Endothelial cell of umbilical vein (primary cell): ENCODE results near the gene SERPINF2. TPM values are rescaled to one million over a fixed set of nuclear protein-coding genes. Genes with fewer than 3 reads are reported as not detected.

Source experiments
- BruUV-seq: library from RNA; stranded (reverse); fragments of 400-500 nt; replicated peaks from 2 replicates; lab custom pipeline; 2021; lab: Mats Ljungman, UMichigan
- CTCF ChIA-PET: fragments of 300-600, 350-600 bp; sonication (Branson Sonifier 250); formaldehyde crosslinking; loops from one replicate; lab custom pipeline; 2021; ENCODE audit warnings: antibody characterized with exemption, inconsistent platforms; lab: Charles Lee
- POLR2A ChIA-PET: fragments of 300-600, 350-600 bp; sonication (Branson Sonifier 250); formaldehyde crosslinking; loops from one replicate; lab custom pipeline; 2021; ENCODE audit warnings: antibody characterized with exemption, inconsistent platforms; lab: Charles Lee
- DNase-seq: peaks from one replicate; pipeline ENCODE4 v3.0.0-alpha.2; 2011; ENCODE audit warnings: low read depth, low spot score
- FAIRE-seq: peaks from 2 replicates; lab custom pipeline; 2011; peaks lifted over from hg19 to GRCh38; lab: Jason Lieb, UNC
- H2AFZ ChIP-seq: 2 replicates; pipeline ENCODE4 v1.6.0; 2012; ENCODE audit warnings: low read depth, low read length, control low read depth, inconsistent platforms
- H3K27ac ChIP-seq: 2 replicates; pipeline ENCODE4 v1.5.1; 2011; ENCODE audit warnings: low read depth, mild to moderate bottlenecking, control low read depth, low read length, moderate library complexity; ENCODE audit not compliant: insufficient read depth
- H3K27me3 ChIP-seq, 2 experiments: 2 replicates each; pipeline versions ENCODE4 v1.6.0 to v1.6.1; 2011; ENCODE audit warnings: low read length in 2 of 2, mixed read lengths in 1 of 2; ENCODE audit not compliant: control insufficient read depth in 2 of 2, insufficient read depth in 2 of 2
- H3K36me3 ChIP-seq, 2 experiments: 2 replicates in 1 of 2; 3 replicates in 1 of 2; pipeline ENCODE4 v1.5.1; 2011; ENCODE audit warnings: low read length in 2 of 2, mild to moderate bottlenecking in 1 of 2, moderate library complexity in 1 of 2; ENCODE audit not compliant: control insufficient read depth in 2 of 2, insufficient read depth in 2 of 2; ENCODE audit errors: extremely low read depth in 1 of 2
- H3K4me1 ChIP-seq: 3 replicates; pipeline ENCODE4 v1.5.1; 2011; ENCODE audit warnings: mild to moderate bottlenecking, low read length; ENCODE audit not compliant: control insufficient read depth, insufficient read depth; ENCODE audit errors: extremely low read depth
- H3K4me2 ChIP-seq: 2 replicates; pipeline ENCODE4 v1.6.1; 2011; ENCODE audit warnings: low read length, control low read depth, mixed read lengths; ENCODE audit not compliant: insufficient read depth
- H3K4me3 ChIP-seq, 3 experiments: fragments of 200-600 bp in 1 of 3; sonication (generic), shearing (Covaris generic) in 1 of 3; replicated peaks in 1 of 3; 2 replicates each; pipeline ENCODE4 v1.5.1; 2011 to 2016; ENCODE audit warnings: control low read depth in 3 of 3, low read length in 3 of 3, mild to moderate bottlenecking in 2 of 3, inconsistent platforms in 1 of 3, low read depth in 1 of 3, moderate library complexity in 1 of 3; ENCODE audit not compliant: insufficient read depth in 1 of 3
- H3K79me2 ChIP-seq: 2 replicates; pipeline ENCODE4 v1.6.0; 2012; ENCODE audit warnings: low read length, inconsistent platforms; ENCODE audit not compliant: control insufficient read depth, insufficient read depth
- H3K9ac ChIP-seq: replicated peaks from 2 replicates; pipeline ENCODE3; 2011; ENCODE audit warnings: low read length, control low read depth; ENCODE audit not compliant: insufficient read depth; ENCODE audit errors: extremely low read depth
- H3K9me1 ChIP-seq: replicated peaks from 3 replicates; pipeline ENCODE4 v1.6.0; 2011; ENCODE audit warnings: mild to moderate bottlenecking, low read length; ENCODE audit not compliant: control insufficient read depth, insufficient read depth; ENCODE audit errors: extremely low read depth
- H3K9me3 ChIP-seq: replicated peaks from 2 replicates; pipeline ENCODE4 v1.5.1; 2012; ENCODE audit warnings: low read length, inconsistent platforms; ENCODE audit not compliant: control insufficient read depth, insufficient read depth
- H4K20me1 ChIP-seq: replicated peaks from 2 replicates; pipeline ENCODE3; 2011; ENCODE audit warnings: mild to moderate bottlenecking, low read length; ENCODE audit not compliant: control insufficient read depth, insufficient read depth; ENCODE audit errors: extremely low read depth
- EZH2 ChIP-seq: IDR thresholded peaks from 2 replicates; pipeline ENCODE4 v1.6.1; 2012; ENCODE audit warnings: borderline replicate concordance, low read depth, mild to moderate bottlenecking, moderate library complexity, low read length, inconsistent platforms; ENCODE audit not compliant: severe bottlenecking
- FOS ChIP-seq: IDR thresholded peaks from 2 replicates; pipeline ENCODE4 v1.6.1; 2011; ENCODE audit warnings: mild to moderate bottlenecking, low read length, moderate library complexity, borderline replicate concordance; ENCODE audit not compliant: insufficient read depth
- GATA2 ChIP-seq: IDR thresholded peaks from 2 replicates; pipeline ENCODE4 v1.7.0; 2011; ENCODE audit warnings: low read depth, mild to moderate bottlenecking, moderate library complexity, mixed read lengths, low read length; ENCODE audit not compliant: insufficient read length, insufficient read depth
- JUN ChIP-seq: IDR thresholded peaks from 2 replicates; pipeline ENCODE4 v1.6.1; 2011; ENCODE audit warnings: borderline replicate concordance, low read depth; ENCODE audit not compliant: insufficient read length, insufficient read depth
- MYC ChIP-seq: IDR thresholded peaks from one replicate; pipeline ENCODE4 v1.6.1; 2011; ENCODE audit warnings: mild to moderate bottlenecking, low read depth, low read length
- POLR2A ChIP-seq: IDR thresholded peaks from 2 replicates; pipeline ENCODE4 v1.6.1; 2012; ENCODE audit warnings: low read depth, mild to moderate bottlenecking, control low read depth, low read length
- POLR2AphosphoS5 ChIP-seq: IDR thresholded peaks from 2 replicates; pipeline ENCODE4 v1.6.1; 2012; ENCODE audit warnings: low read depth, mild to moderate bottlenecking, control low read depth, low read length, moderate library complexity; ENCODE audit not compliant: insufficient read depth
- dilution Hi-C: fragments of 300-500 bp; cut with MboI; formaldehyde crosslinking; loops from one replicate; pipeline ENCODE4 v1.15.0; 2019; ENCODE audit warnings: low sequenced_read_pairs; ENCODE audit not compliant: extremely low pct_ligation_motif_present
- intact Hi-C: fragments of 100-400 bp; cut with micrococcal nuclease; formaldehyde crosslinking; loops from one replicate; pipeline ENCODE4 v1.10.0; 2022
- polyA plus RNA-seq, 4 experiments: library from polyadenylated mRNA; depleted of rRNA in 3 of 4; stranded (reverse) in 3 of 4; unstranded in 1 of 4; fragments of >200 nt; gene quantifications; 2 replicates each; pipeline versions ENCODE4 v1.2.1 to v1.2.3, GENCODE V29; 2011 to 2012; ENCODE audit warnings: missing spikeins in 1 of 4
- total RNA-seq: library from RNA; stranded (reverse); gene quantifications from 2 replicates; pipeline ENCODE4 v1.2.3, GENCODE V29; 2021
- TF ChIP-seq, protein P1 (sequence below), 2 donors: IDR thresholded peaks; 1 replicate in 1 of 2; 2 replicates in 1 of 2; pipeline ENCODE4 v1.5.1; 2011; ENCODE audit warnings: low read length in 2 of 2, mild to moderate bottlenecking in 2 of 2, moderate library complexity in 2 of 2, control low read depth in 1 of 2, inconsistent platforms in 1 of 2, low read depth in 1 of 2; ENCODE audit not compliant: insufficient read depth in 1 of 2; ENCODE audit errors: extremely low read depth in 1 of 2
- TF ChIP-seq, protein P2 (sequence below): IDR thresholded peaks from 2 replicates; pipeline ENCODE4 v1.6.1; 2011; ENCODE audit not compliant: insufficient read depth, insufficient read length

The SERPINF2 gene
- total and polyA plus RNA-seq, 2 donors (not counting 3 experiments of a cell fraction or from before 2014, with no cell fraction given), result 0.03 TPM; not detected in 1

DNA sequence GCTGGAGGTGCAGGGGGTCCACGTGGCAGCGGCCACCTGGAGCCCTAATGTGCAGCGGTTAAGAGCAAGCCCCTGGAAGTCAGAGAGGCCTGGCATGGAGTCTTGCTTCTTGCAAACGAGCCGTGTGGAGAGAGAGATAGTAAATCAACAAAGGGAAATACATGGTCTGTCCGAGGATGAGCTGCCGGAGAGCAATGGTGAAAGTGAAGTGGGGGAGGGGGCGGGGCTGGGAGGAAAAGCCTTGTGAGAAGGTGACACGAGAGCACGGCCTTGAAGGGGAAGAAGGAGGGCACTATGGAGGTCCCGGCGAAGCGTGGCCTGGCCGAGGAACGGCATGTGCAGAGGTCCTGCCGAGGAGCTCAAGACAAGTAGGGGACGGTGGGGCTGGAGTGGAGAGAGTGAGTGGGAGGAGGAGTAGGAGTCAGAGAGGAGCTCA, 13.2 kb downstream of the SERPINF2 start:
- BruUV-seq, result no TSS peak
- dilution Hi-C loops, result no loop called here

More for the DNA sequence above, 13.2 kb downstream of the SERPINF2 start:
- intact Hi-C loops, result no loop called here
- no peaks in the 10 kb centered on the region for H4K20me1 ChIP-seq
- no peak overlapping the region for H3K4me3 ChIP-seq
- H3K79me2 ChIP-seq, result no peaks in the 10 kb centered on the region
- POLR2A ChIA-PET, result no interaction called here
- no peaks in the 10 kb centered on the region for H3K27me3 ChIP-seq
- no peak for TF ChIP-seq POLR2A
- no peak for TF ChIP-seq FOS
- TF ChIP-seq, protein P1, sequence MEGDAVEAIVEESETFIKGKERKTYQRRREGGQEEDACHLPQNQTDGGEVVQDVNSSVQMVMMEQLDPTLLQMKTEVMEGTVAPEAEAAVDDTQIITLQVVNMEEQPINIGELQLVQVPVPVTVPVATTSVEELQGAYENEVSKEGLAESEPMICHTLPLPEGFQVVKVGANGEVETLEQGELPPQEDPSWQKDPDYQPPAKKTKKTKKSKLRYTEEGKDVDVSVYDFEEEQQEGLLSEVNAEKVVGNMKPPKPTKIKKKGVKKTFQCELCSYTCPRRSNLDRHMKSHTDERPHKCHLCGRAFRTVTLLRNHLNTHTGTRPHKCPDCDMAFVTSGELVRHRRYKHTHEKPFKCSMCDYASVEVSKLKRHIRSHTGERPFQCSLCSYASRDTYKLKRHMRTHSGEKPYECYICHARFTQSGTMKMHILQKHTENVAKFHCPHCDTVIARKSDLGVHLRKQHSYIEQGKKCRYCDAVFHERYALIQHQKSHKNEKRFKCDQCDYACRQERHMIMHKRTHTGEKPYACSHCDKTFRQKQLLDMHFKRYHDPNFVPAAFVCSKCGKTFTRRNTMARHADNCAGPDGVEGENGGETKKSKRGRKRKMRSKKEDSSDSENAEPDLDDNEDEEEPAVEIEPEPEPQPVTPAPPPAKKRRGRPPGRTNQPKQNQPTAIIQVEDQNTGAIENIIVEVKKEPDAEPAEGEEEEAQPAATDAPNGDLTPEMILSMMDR (IDR thresholded peaks at IDR 0.05; ENCODE audit: extremely low read depth in 1 of 2, insufficient read depth in 1 of 2, low read depth in 1 of 2, low read length in 2 of 2), result no peak
- no peak for TF ChIP-seq JUN
- TF ChIP-seq, protein P2, sequence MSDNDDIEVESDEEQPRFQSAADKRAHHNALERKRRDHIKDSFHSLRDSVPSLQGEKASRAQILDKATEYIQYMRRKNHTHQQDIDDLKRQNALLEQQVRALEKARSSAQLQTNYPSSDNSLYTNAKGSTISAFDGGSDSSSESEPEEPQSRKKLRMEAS, result no peak
- no peak for TF ChIP-seq MYC
- no peak for TF ChIP-seq GATA2
- TF ChIP-seq POLR2AphosphoS5, result no peak
- TF ChIP-seq EZH2, result no peak
- CTCF ChIA-PET, result interaction anchor here (2.0 kb wide), 1 partner anchor 28 kb away, joined by 5 read pairs; no protein-coding TSS in a partner anchor
- H3K36me3 ChIP-seq, result no peaks in the 10 kb centered on the region
- no peak overlapping the region for H2AFZ ChIP-seq
- peaks cover 4% of the 10 kb centered on the region for H3K4me1 ChIP-seq
- H3K9me3 ChIP-seq, result no peaks in the 10 kb centered on the region
- no peak for DNase-seq
- FAIRE-seq, result no peak
- H3K9me1 ChIP-seq, result no peaks in the 10 kb centered on the region
- no peak overlapping the region for H3K4me2 ChIP-seq
- H3K9ac ChIP-seq, result no peak overlapping the region
- H3K27ac ChIP-seq, result no peak overlapping the region
